Measurements from ENCODE around the gene PFDN1. TPM values are rescaled to one million over a fixed set of nuclear protein-coding genes. Genes with fewer than 3 reads are reported as not detected.

Gene PFDN1
- total RNA-seq, 1 experiment from 2014 or later: 48.9 TPM

GRCh38 chr5:140208065-140208464, 94.8 kb downstream of the PFDN1 start:
- H2AFZ ChIP-seq (ENCODE audit: low read depth, low read length, poor library complexity, severe bottlenecking): no peak overlapping the region
- POLR2A ChIA-PET: no interaction called here
- DNase-seq (ENCODE audit: low read depth, low spot score) (no peak), ATAC-seq (no peak)
- no peaks in the 10 kb centered on the region for H3K36me3 ChIP-seq (ENCODE audit: control insufficient read depth in 1 of 2, insufficient read depth in 2 of 2, low read length in 2 of 2)
- no peak overlapping the region for H3K4me2 ChIP-seq (ENCODE audit: low read length)
- no peaks in the 10 kb centered on the region for H3K9me3 ChIP-seq (ENCODE audit: control insufficient read depth in 1 of 2, insufficient read depth in 1 of 2, low read depth in 1 of 2, low read length in 2 of 2)
- no peak overlapping the region for H3K4me3 ChIP-seq (replicated peaks in 1 of 2; ENCODE audit: low read depth in 1 of 2, low read length in 2 of 2)
- intact Hi-C loops (cut with micrococcal nuclease): no loop called here
- no peaks in the 10 kb centered on the region for H3K27me3 ChIP-seq (ENCODE audit: insufficient read depth, low read length)
- H3K9me2 ChIP-seq (ENCODE audit: insufficient read depth): no peaks in the 10 kb centered on the region
- RAD21 ChIA-PET (ENCODE audit: low non-redundant PET in 1 of 2, low total read pairs in 2 of 2, uncharacterized antibody in 2 of 2, unreplicated experiment in 2 of 2): no interaction called here
- peaks cover 13 to 29% of the 10 kb centered on the region in 2 experiments; a peak in 3 of 4 replicates for H3K4me1 ChIP-seq (ENCODE audit: control insufficient read depth in 1 of 2, insufficient read depth in 2 of 2, low read length in 2 of 2)
- H3K79me2 ChIP-seq (ENCODE audit: insufficient read depth, low read length): peaks cover 24% of the 10 kb centered on the region
- no peak overlapping the region for H3K9ac ChIP-seq (ENCODE audit: low read length)
- no peak overlapping the region for H3K27ac ChIP-seq (ENCODE audit: low read depth, low read length)
- TF ChIP-seq SP1 (IDR thresholded peaks at IDR 0.05; ENCODE audit: low read depth) (no peak), CTCF (IDR thresholded peaks at IDR 0.05 in 2 of 3, conservative IDR thresholded peaks at IDR 0.05 in 1 of 3; ENCODE audit: borderline replicate concordance in 1 of 3, insufficient read depth in 1 of 3, low read depth in 2 of 3, low read length in 2 of 3) (no peak), RAD21 (IDR thresholded peaks at IDR 0.05; ENCODE audit: low read depth) (no peak), REST (IDR thresholded peaks at IDR 0.05; ENCODE audit: low read depth) (no peak), ZNF274 (IDR thresholded peaks at IDR 0.05; ENCODE audit: low read depth, low read length) (no peak), ELF1 (IDR thresholded peaks at IDR 0.05; ENCODE audit: borderline replicate concordance, low read depth) (no peak), POLR2AphosphoS5 (IDR thresholded peaks at IDR 0.05; ENCODE audit: low read depth, low read length) (no peak), SIN3A (IDR thresholded peaks at IDR 0.05; ENCODE audit: low read depth) (no peak), EZH2 (IDR thresholded peaks at IDR 0.05) (no peak), FOSL1 (IDR thresholded peaks at IDR 0.05; ENCODE audit: low read depth) (no peak), EGR1 (IDR thresholded peaks at IDR 0.05; ENCODE audit: low read depth) (no peak), JUND (IDR thresholded peaks at IDR 0.05) (no peak), YY1 (IDR thresholded peaks at IDR 0.05; ENCODE audit: extremely low read depth, insufficient replicate concordance, low read depth, low read length) (no peak), SRF (IDR thresholded peaks at IDR 0.05; ENCODE audit: low read depth) (no peak), TCF7L2 (IDR thresholded peaks at IDR 0.05; ENCODE audit: borderline replicate concordance, extremely low read depth, insufficient read depth, insufficient read length) (no peak), ZFX (IDR thresholded peaks at IDR 0.05) (no peak), EZH2phosphoT487 (IDR thresholded peaks at IDR 0.05; ENCODE audit: borderline replicate concordance) (no peak)
- no TSS peak for BruUV-seq (replicated peaks)
- CTCF ChIA-PET: no interaction called here
- H4K20me1 ChIP-seq (ENCODE audit: insufficient read depth): no peaks in the 10 kb centered on the region
